ENCODE data around the gene CABP2. TPM values are rescaled to one million over a fixed set of nuclear protein-coding genes. Genes with fewer than 3 reads are reported as not detected.

Gene CABP2
- not detected in 2 replicates for total RNA-seq

DNA sequence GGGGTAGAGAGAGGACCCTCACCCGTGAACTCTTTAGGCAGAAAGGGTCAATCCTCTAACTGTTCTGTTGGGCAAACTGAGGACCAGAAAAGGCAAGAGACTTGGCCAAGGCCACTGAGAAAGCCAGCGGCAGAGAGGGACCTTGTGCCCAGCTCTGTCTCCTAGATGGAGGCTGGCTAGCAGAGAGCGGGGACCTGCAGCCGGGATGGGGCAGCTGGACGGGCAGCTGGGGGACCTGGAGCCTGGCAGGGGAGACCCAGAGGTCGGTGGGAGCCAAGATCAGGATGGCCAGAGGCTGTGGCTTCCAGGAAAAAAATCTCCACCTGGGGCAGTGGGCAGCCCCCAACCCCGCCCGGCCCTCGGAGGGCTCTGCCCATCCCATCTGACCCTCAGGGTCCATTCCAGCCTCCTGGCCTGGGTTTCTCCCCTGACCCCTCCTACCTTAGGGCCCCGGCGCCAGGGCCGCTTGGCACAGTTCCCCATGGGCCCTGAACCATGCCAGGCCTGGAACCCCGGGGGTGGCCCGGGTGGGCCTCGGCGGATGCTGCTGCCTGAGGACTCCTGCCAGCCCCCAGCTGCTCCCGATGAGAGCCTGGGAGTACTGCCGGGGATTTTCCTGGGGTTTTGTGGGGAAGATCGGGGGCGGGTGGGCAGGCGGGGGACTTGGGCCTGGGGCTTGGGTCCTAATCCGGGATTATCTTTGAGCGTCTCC is at the start of gene CABP2:
Gene CABP2 (minus strand): TSS at position 603 of the 712 bp plus-strand sequence. CDS start 120 bp downstream, at position 483.
- Mint-ChIP-seq H3K36me3 (ENCODE audit: low read depth) (no peaks in the 10 kb centered on the region), H3K4me3 (no peak within 1 kb of the TSS), H3K27me3 (peaks cover 20% of the 10 kb centered on the region), H3K9me3 (peaks cover 3% of the 10 kb centered on the region), H3K4me1 (no peaks in the 10 kb centered on the region), H3K27ac (no peak within 1 kb of the TSS)
- ChIA-PET CTCF (no interaction called here), POLR2A (interaction anchor here (0.6 kb wide), 1 partner anchor 104 kb away, joined by 4 read pairs; no protein-coding TSS in a partner anchor)
- ATAC-seq (ENCODE audit: low read depth) (no peak), DNase-seq (no peak)
- TF ChIP-seq, protein P1, sequence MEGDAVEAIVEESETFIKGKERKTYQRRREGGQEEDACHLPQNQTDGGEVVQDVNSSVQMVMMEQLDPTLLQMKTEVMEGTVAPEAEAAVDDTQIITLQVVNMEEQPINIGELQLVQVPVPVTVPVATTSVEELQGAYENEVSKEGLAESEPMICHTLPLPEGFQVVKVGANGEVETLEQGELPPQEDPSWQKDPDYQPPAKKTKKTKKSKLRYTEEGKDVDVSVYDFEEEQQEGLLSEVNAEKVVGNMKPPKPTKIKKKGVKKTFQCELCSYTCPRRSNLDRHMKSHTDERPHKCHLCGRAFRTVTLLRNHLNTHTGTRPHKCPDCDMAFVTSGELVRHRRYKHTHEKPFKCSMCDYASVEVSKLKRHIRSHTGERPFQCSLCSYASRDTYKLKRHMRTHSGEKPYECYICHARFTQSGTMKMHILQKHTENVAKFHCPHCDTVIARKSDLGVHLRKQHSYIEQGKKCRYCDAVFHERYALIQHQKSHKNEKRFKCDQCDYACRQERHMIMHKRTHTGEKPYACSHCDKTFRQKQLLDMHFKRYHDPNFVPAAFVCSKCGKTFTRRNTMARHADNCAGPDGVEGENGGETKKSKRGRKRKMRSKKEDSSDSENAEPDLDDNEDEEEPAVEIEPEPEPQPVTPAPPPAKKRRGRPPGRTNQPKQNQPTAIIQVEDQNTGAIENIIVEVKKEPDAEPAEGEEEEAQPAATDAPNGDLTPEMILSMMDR (IDR thresholded peaks at IDR 0.05): no peak
- intact Hi-C loops (cut with micrococcal nuclease): no loop called here

DNA sequence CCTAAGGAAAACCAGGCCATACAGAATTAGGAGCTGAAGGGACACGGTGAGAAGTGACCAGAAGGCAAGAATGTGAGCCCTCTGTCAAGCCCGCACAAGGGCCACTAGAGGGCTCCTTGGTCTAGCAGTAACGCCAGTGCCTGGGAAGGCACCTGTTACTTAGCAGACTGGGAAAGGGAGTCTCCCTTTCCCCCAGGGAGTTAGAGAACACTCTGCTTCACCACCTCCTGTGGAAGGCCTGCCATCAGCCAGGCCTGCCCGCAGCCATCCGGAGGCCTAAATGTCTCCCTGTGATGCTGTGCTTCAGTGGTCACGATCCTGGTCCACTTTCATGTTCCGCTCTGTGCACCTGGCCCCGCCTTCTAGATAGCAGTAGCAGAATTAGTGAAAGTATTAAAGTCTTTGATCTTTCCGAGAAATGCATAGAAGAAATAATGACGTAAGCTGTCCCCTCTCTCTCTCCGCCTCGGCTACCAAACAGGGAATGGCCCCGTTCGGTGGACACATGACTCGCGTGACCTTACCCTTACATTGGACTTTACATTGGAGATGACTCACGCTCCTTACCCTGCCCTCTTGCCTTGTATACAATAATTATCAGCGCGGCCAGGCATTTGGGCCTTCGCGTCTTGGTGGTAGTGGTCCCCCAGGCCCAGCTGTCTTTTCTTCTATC is 49.6 kb upstream of the CABP2 start:
- peak; percentile 28 for ATAC-seq (ENCODE audit: low read depth)
- Mint-ChIP-seq H3K27ac (no peak overlapping the region), H3K27me3 (peaks cover 25% of the 10 kb centered on the region), H3K36me3 (ENCODE audit: low read depth) (no peaks in the 10 kb centered on the region), H3K4me3 (no peak overlapping the region), H3K4me1 (peaks cover 9% of the 10 kb centered on the region), H3K9me3 (no peaks in the 10 kb centered on the region)
- ChIA-PET CTCF (interaction anchor here (0.6 to 2.8 kb wide), 18 partner anchors 8 to 119 kb away, joined by 3 to 16 read pairs (median 4); partner anchors contain the start of genes GSTP1 and NUDT8), POLR2A (interaction anchor here (1.3 to 1.8 kb wide), 2 partner anchors 11 to 41 kb away, joined by 6 read pairs; partner anchors contain the start of gene GSTP1)
- TF ChIP-seq, protein P1 (IDR thresholded peaks at IDR 0.05): no peak
- intact Hi-C loops (cut with micrococcal nuclease): loop anchor here (1.0 to 10.0 kb wide), 7 partner anchors 10 to 219 kb away; partner anchors contain the start of genes GSTP1, NDUFV1 and NUDT8
- no peak for DNase-seq

DNA sequence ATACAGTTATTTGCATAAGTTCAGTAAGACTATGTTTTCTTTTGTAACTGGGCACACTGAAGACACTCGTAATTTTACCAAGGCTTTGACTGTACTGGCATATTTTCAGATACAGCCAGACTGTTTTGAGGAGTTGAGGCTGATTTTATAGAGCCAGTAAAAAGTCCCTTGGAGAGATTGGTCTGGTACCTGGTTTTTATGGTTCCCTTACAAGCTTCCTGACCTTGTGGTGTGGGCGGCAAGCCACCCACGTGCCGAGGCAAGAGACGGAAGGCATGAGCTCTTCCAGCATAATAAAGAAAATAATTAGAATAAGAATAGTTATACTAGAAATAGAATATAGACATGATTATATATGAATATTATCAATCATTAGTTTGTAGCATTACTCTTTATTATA is 49.1 kb upstream of the CABP2 start:
- peaks cover 9% of the 10 kb centered on the region for H3K4me1 Mint-ChIP-seq
- no peak overlapping the region for H3K27ac Mint-ChIP-seq
- H3K4me3 Mint-ChIP-seq: no peak overlapping the region
- TF ChIP-seq, protein P1 (IDR thresholded peaks at IDR 0.05): no peak
- H3K36me3 Mint-ChIP-seq (ENCODE audit: low read depth): no peaks in the 10 kb centered on the region
- ChIA-PET CTCF (interaction anchor here (0.6 to 2.8 kb wide), 16 partner anchors 8 to 95 kb away, joined by 3 to 16 read pairs (median 4); partner anchors contain the start of genes GSTP1 and NUDT8), POLR2A (interaction anchor here (1.3 to 1.8 kb wide), 2 partner anchors 11 to 42 kb away, joined by 6 read pairs; partner anchors contain the start of gene GSTP1)
- no peak for DNase-seq
- intact Hi-C loops (cut with micrococcal nuclease): loop anchor here (1.0 to 10.0 kb wide), 7 partner anchors 11 to 220 kb away; partner anchors contain the start of genes GSTP1, NDUFV1 and NUDT8
- no peaks in the 10 kb centered on the region for H3K9me3 Mint-ChIP-seq
- H3K27me3 Mint-ChIP-seq: peaks cover 25% of the 10 kb centered on the region
- no peak for ATAC-seq (ENCODE audit: low read depth)

DNA sequence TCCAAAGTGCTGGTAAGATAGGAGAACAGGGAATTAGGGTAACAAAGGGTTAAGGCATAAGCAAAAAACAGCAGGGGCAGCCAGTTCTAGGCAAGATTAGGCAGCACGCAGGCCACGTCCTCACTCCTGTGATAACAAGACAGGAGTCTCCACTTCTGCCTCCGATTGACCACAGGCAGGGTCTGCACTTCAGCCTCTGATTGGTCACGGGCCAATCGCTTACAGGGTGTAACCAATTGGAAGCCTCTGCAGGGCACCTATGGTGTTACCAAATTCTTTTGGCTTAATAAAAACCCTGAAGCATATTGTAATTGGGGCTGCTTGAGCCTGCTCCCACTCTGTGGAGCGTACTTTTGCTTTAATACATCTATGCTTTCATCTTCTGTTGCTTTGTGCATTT is 48.2 kb upstream of the CABP2 start:
- POLR2A ChIA-PET: interaction anchor here (1.0 kb wide), 1 partner anchor 59 kb away, joined by 3 read pairs; no protein-coding TSS in a partner anchor
- Mint-ChIP-seq H3K9me3 (no peaks in the 10 kb centered on the region), H3K27me3 (peaks cover 21% of the 10 kb centered on the region), H3K4me1 (peaks cover 9% of the 10 kb centered on the region), H3K4me3 (no peak overlapping the region), H3K36me3 (ENCODE audit: low read depth) (no peaks in the 10 kb centered on the region), H3K27ac (no peak overlapping the region)
- CTCF ChIA-PET: interaction anchor here (1.0 to 2.2 kb wide), 6 partner anchors 10 to 95 kb away, joined by 3 to 16 read pairs (median 4); partner anchors contain the start of gene NUDT8
- no peak for ATAC-seq (ENCODE audit: low read depth)
- TF ChIP-seq, protein P1 (IDR thresholded peaks at IDR 0.05): no peak
- intact Hi-C loops (cut with micrococcal nuclease): loop anchor here (5.0 to 10.0 kb wide), 2 partner anchors 143 to 221 kb away; no protein-coding TSS in a partner anchor
- no peak for DNase-seq
